VCaP (cell line): ENCODE results near the gene DNAJC4.

ENCODE experiments used
- H3K27ac ChIP-seq: fragments of 450-650 bp; 2 replicates; pipeline ENCODE4 v1.5.1; 2017
- CTCF ChIP-seq: fragments of 450-650 bp; conservative IDR thresholded peaks from 2 replicates; pipeline ENCODE4 v1.5.1; 2017; ENCODE audit warnings: mild to moderate bottlenecking, moderate library complexity

Gene DNAJC4

DNA sequence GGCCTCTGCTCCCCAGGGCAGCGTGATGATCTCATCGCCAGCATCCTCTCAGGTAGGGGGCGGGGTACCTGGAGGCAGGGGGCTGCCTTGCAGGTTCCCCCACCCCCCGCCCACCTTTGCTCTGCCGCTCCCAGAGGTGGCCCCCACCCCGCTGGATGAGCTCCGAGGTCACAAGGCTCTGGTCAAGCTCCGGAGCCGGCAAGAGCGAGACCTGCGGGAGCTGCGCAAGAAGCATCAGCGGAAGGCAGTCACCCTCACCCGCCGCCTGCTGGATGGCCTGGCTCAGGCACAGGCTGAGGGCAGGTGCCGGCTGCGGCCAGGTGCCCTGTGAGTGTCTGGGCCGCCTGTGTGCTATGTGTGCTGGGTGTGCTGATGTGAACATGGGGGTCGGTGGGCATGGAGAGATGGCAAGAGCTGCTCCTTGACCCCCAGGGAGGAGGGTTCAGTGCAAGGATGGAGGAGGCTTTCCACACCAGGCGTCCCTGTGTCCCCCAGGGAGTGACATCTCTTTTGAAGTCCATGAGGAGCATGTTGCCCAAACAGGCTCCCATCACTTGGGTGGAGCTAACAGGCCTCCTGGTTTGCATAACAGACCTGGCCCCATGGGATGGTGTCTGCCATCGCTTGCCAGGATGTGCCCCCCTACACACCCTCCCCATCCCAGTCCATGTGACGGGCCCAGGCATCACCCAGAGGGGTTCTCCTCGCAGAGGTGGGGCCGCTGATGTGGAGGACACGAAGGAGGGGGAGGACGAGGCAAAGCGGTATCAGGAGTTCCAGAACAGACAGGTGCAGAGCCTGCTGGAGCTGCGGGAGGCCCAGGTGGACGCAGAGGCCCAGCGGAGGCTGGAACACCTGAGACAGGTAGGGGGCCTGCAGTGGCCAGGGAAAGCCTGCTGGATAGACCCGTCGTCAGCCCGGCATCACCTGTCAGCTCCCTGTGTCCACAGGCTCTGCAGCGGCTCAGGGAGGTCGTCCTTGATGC lies 35.1 kb downstream of the DNAJC4 start:
- no peak for TF ChIP-seq CTCF
- H3K27ac ChIP-seq = peak overlapping the region; percentile 100

DNA sequence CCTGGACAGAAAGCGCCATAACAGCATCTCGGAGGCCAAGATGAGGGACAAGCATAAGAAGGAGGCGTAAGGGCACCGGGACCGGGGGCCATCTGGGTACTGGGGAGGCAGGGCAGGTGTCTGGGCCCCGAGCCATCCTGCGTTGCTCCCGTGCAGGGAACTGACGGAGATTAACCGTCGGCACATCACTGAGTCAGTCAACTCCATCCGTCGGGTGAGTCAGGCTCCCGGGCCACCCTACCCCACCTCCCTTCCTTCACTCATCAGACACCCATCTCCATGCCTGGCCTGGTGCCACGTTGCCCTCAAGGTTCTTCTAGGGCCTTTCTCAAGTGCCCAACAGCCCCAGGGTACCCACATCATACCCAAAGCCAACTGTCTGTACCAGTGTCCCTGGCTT lies 36.0 kb downstream of the DNAJC4 start:
- peak overlapping the region; percentile 100 for H3K27ac ChIP-seq
- no peak for TF ChIP-seq CTCF

- peak overlapping the region; percentile 100 for H3K27ac ChIP-seq
- TF ChIP-seq CTCF = no peak
Measured at GRCh38 chr11:64267207-64267945, 37.0 kb downstream of the DNAJC4 start.

GRCh38 chr11:64268025-64268892 lies 37.9 kb downstream of the DNAJC4 start:
- no peak for TF ChIP-seq CTCF
- peak overlapping the region; percentile 100 for H3K27ac ChIP-seq

DNA sequence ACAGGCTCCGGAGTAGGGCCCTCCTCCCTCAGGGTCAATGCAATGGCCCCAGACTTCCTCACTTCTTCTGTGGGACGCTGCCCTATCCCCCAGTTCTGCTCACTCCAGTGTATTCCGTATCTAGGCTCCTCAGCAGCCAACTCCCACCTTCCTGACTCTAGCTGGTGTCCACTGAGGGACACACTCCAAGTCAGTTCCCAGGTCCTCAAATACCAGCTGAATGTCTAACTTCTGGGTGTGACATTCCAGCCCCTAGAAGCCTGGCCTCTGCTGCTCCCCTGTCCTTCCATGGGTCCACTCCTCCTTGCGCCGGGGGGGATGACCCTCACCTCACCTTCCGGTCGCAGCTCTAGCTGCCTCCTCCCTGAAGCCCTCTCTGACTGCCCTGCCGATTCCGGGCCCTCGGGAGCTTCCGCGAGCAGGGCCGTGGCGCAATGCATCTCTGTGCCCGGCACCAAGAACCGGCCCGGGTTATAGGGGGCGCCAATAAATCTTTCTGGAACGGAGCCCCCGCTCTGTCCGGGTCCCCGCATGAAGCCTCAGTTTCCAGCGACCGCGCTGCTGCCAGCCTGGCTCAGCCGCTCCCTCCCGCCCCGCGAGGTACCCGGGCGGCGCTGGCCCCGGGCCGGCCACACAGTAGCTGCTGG lies 38.7 kb downstream of the DNAJC4 start:
- H3K27ac ChIP-seq = peak overlapping the region; percentile 100
- TF ChIP-seq CTCF = no peak

- H3K27ac ChIP-seq = peak overlapping the region; percentile 100
- peak; percentile 52 for TF ChIP-seq CTCF
Measured at GRCh38 chr11:64269540-64270220, 39.3 kb downstream of the DNAJC4 start.
